Ishikawa (cell line): ENCODE results near the gene FAM53B.

Experiments used
- EP300 ChIP-seq: IDR thresholded peaks from 2 replicates; pipeline ENCODE4 v1.6.1; 2012; ENCODE audit warnings: borderline replicate concordance
- FOXM1 ChIP-seq: IDR thresholded peaks from 2 replicates; pipeline ENCODE4 v1.6.1; 2012; ENCODE audit warnings: low read depth, borderline replicate concordance
- RAD21 ChIP-seq: IDR thresholded peaks from 2 replicates; pipeline ENCODE4 v1.6.1; 2012; ENCODE audit warnings: low read depth
- TAF1 ChIP-seq: IDR thresholded peaks from 2 replicates; pipeline ENCODE4 v1.6.1; 2012; ENCODE audit warnings: low read depth, mild to moderate bottlenecking
- TCF12 ChIP-seq: IDR thresholded peaks from 2 replicates; pipeline ENCODE4 v1.6.1; 2012; ENCODE audit warnings: low read depth
- TF ChIP-seq, protein P1 (sequence below): IDR thresholded peaks from 2 replicates; pipeline ENCODE4 v1.6.1; 2012

DNA sequence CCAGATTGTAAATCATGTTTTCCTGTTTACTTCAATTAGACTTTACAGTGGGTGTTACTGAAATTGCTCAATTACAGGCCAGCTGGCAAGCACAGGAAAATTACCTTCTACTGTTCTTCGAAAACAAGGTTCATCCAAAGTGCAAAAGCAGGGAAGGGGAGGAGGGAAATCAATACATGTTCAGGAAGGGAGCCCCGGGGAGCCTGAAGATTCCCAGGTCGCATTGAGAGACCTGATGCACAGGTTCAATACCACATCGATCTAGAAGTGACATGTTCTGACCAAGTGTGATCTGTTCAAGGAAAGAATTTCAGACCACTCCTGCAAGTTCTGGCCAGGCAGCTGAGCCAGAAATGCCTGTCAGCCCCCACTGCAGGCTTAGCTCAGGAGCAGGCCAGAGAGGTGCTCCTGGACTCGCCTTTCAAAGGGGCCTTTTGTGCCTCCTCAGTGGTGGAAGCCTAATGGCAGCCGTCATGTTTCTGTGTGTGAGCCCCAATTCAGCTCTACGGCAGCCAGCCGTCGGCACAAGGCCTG, 35.9 kb downstream of the FAM53B start:
- TF ChIP-seq, protein P1, sequence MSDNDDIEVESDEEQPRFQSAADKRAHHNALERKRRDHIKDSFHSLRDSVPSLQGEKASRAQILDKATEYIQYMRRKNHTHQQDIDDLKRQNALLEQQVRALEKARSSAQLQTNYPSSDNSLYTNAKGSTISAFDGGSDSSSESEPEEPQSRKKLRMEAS: no peak
- TF ChIP-seq EP300 (no peak), TCF12 (no peak), RAD21 (no peak), FOXM1 (no peak), TAF1 (no peak)
